WTC11 (cell line): ENCODE data around the gene PTPRN2. TPM values are rescaled to one million over a fixed set of nuclear protein-coding genes. Genes with fewer than 3 reads are reported as not detected.

ENCODE experiments used
- ATAC-seq: fragments of 200-7000 bp; cut with Tn5 transposase; 2 replicates; pipeline ENCODE4 v1.10.0; 2021; ENCODE audit warnings: mild to moderate bottlenecking, moderate library complexity
- CTCF ChIA-PET: fragments of 300-600 bp; sonication (Branson Sonifier 250); formaldehyde crosslinking; loops from one replicate; lab custom pipeline; 2021; ENCODE audit warnings: antibody characterized with exemption; lab: Charles Lee
- POLR2A ChIA-PET: fragments of 350-600 bp; sonication (Branson Sonifier 250); formaldehyde crosslinking; loops from one replicate; lab custom pipeline; 2021; ENCODE audit warnings: antibody characterized with exemption; lab: Charles Lee
- DNase-seq: peaks from one replicate; pipeline ENCODE4 v3.0.0; 2021; ENCODE audit warnings: low spot score
- H3K27ac Mint-ChIP-seq: 2 replicates; pipeline ENCODE4 v1.8.0; 2021; ENCODE audit warnings: mixed read lengths
- H3K27me3 Mint-ChIP-seq: 2 replicates; pipeline ENCODE4 v1.8.0; 2021; ENCODE audit warnings: low read depth, mild to moderate bottlenecking, moderate library complexity, mixed read lengths
- H3K36me3 Mint-ChIP-seq: 2 replicates; pipeline ENCODE4 v1.8.0; 2021; ENCODE audit warnings: mixed read lengths
- H3K4me1 Mint-ChIP-seq: 2 replicates; pipeline ENCODE4 v1.8.0; 2022; ENCODE audit warnings: mixed read lengths
- H3K4me3 Mint-ChIP-seq: 2 replicates; pipeline ENCODE4 v1.8.0; 2021; ENCODE audit warnings: mild to moderate bottlenecking, moderate library complexity, mixed read lengths
- H3K9me3 Mint-ChIP-seq: 2 replicates; pipeline ENCODE4 v1.8.0; 2021; ENCODE audit warnings: mixed read lengths
- AFF4 ChIP-seq: sonication (generic); formaldehyde crosslinking; IDR thresholded peaks from 2 replicates; pipeline ENCODE4 v1.8.1; 2023; ENCODE audit warnings: mild to moderate bottlenecking, missing genetic modification reagents, borderline replicate concordance
- AR ChIP-seq: fragments of 250-450 bp; sonication (Bioruptor Pico); IDR thresholded peaks from 2 replicates; pipeline ENCODE4 v1.9.0; 2021; ENCODE audit warnings: mild to moderate bottlenecking
- CDX4 ChIP-seq: fragments of 250-450 bp; sonication (Bioruptor Pico); IDR thresholded peaks from 2 replicates; pipeline ENCODE4 v1.9.0; 2021; ENCODE audit warnings: moderate library complexity, mild to moderate bottlenecking, inconsistent platforms, borderline replicate concordance
- E2F4 ChIP-seq: sonication (generic); formaldehyde crosslinking; IDR thresholded peaks from 2 replicates; pipeline ENCODE4 v1.8.1; 2022; ENCODE audit warnings: low read depth, mild to moderate bottlenecking, moderate library complexity, missing genetic modification reagents, borderline replicate concordance
- GABPB1 ChIP-seq: sonication (generic); formaldehyde crosslinking; IDR thresholded peaks from 2 replicates; pipeline ENCODE4 v1.8.1; 2023; ENCODE audit warnings: mild to moderate bottlenecking, missing genetic modification reagents
- GRHL2 ChIP-seq: fragments of 250-450 bp; sonication (Bioruptor Pico); IDR thresholded peaks from 2 replicates; pipeline ENCODE4 v1.8.0; 2022; ENCODE audit warnings: mild to moderate bottlenecking, moderate library complexity; ENCODE audit not compliant: insufficient replicate concordance, severe bottlenecking
- IRF2 ChIP-seq: sonication (generic); formaldehyde crosslinking; IDR thresholded peaks from 2 replicates; pipeline ENCODE4 v1.8.0; 2022; ENCODE audit warnings: low read depth, missing genetic modification reagents, borderline replicate concordance
- MLX ChIP-seq: sonication (generic); formaldehyde crosslinking; IDR thresholded peaks from 2 replicates; pipeline ENCODE4 v1.8.1; 2023; ENCODE audit warnings: mild to moderate bottlenecking, missing genetic modification reagents, moderate library complexity
- NFYB ChIP-seq: sonication (generic); formaldehyde crosslinking; conservative IDR thresholded peaks from 2 replicates; pipeline ENCODE4 v1.8.0; 2022; ENCODE audit warnings: low read depth, missing genetic modification reagents
- OVOL2 ChIP-seq: fragments of 250-450 bp; sonication (Bioruptor Pico); IDR thresholded peaks from 2 replicates; pipeline ENCODE4 v1.9.0; 2021; ENCODE audit warnings: mild to moderate bottlenecking, borderline replicate concordance
- PRDM15 ChIP-seq: sonication (generic); formaldehyde crosslinking; IDR thresholded peaks from 2 replicates; pipeline ENCODE4 v1.8.0; 2022; ENCODE audit warnings: missing genetic modification reagents
- RORB ChIP-seq: fragments of 250-450 bp; sonication (Bioruptor Pico); IDR thresholded peaks from 2 replicates; pipeline ENCODE4 v1.9.0; 2021; ENCODE audit warnings: mild to moderate bottlenecking
- SMAD3 ChIP-seq: sonication (generic); formaldehyde crosslinking; IDR thresholded peaks from 2 replicates; pipeline ENCODE4 v1.8.0; 2022; ENCODE audit warnings: missing genetic modification reagents, mild to moderate bottlenecking, borderline replicate concordance
- TCF7 ChIP-seq: sonication (generic); formaldehyde crosslinking; IDR thresholded peaks from 2 replicates; pipeline ENCODE4 v1.8.0; 2022; ENCODE audit warnings: mild to moderate bottlenecking, low read depth, missing genetic modification reagents, moderate library complexity
- USF2 ChIP-seq: sonication (generic); formaldehyde crosslinking; IDR thresholded peaks from 2 replicates; pipeline ENCODE4 v1.8.1; 2023; ENCODE audit warnings: mild to moderate bottlenecking, missing genetic modification reagents, moderate library complexity
- ZNF138 ChIP-seq: sonication (generic); formaldehyde crosslinking; conservative IDR thresholded peaks from 2 replicates; pipeline ENCODE4 v1.8.1; 2022; ENCODE audit warnings: mild to moderate bottlenecking, moderate library complexity, missing genetic modification reagents
- ZNF219 ChIP-seq: sonication (generic); formaldehyde crosslinking; IDR thresholded peaks from 2 replicates; pipeline ENCODE4 v1.8.0; 2023; ENCODE audit warnings: missing genetic modification reagents, mild to moderate bottlenecking, borderline replicate concordance
- ZNF416 ChIP-seq: fragments of 250-450 bp; sonication (Bioruptor Pico); IDR thresholded peaks from 2 replicates; pipeline ENCODE4 v1.9.0; 2021; ENCODE audit warnings: mild to moderate bottlenecking, inconsistent platforms
- total RNA-seq: library from RNA; stranded (reverse); gene quantifications from 3 replicates; pipeline ENCODE4 v1.2.3, GENCODE V29; 2021

Gene PTPRN2
- total RNA-seq, 1 experiment from 2014 or later = 4.7 TPM

GRCh38 chr7:157570531-157571200 is 1017.0 kb downstream of the PTPRN2 start:
- H3K27me3 Mint-ChIP-seq = peaks cover 58% of the 10 kb centered on the region
- H3K27ac Mint-ChIP-seq = no peak overlapping the region
- DNase-seq = no peak
- ATAC-seq = no peak
- H3K9me3 Mint-ChIP-seq = 0 out of 2 replicates have a peak, but pooled peaks cover 3% of the 10 kb centered on the region
- ChIA-PET POLR2A (no interaction called here), CTCF (no interaction called here)
- TF ChIP-seq ZNF416 (CRISPR knock-in tag) (no peak), IRF2 (CRISPR knock-in tag) (no peak), E2F4 (no peak), GABPB1 (CRISPR knock-in tag) (no peak), ZNF219 (CRISPR knock-in tag) (no peak), AR (CRISPR knock-in tag) (no peak), AFF4 (CRISPR knock-in tag) (no peak), MLX (no peak), TCF7 (CRISPR knock-in tag) (no peak)
- peaks cover 14% of the 10 kb centered on the region for H3K4me1 Mint-ChIP-seq
- no peaks in the 10 kb centered on the region for H3K36me3 Mint-ChIP-seq
- no peak overlapping the region for H3K4me3 Mint-ChIP-seq

GRCh38 chr7:157569967-157570366 is 1017.7 kb downstream of the PTPRN2 start:
- ATAC-seq (no peak), DNase-seq (no peak)
- no peak overlapping the region for H3K4me3 Mint-ChIP-seq
- CTCF ChIA-PET = no interaction called here
- H3K9me3 Mint-ChIP-seq = 0 out of 2 replicates have a peak, but pooled peaks cover 3% of the 10 kb centered on the region
- POLR2A ChIA-PET = no interaction called here
- no peak overlapping the region for H3K27ac Mint-ChIP-seq
- no peaks in the 10 kb centered on the region for H3K36me3 Mint-ChIP-seq
- peaks cover 14% of the 10 kb centered on the region for H3K4me1 Mint-ChIP-seq
- H3K27me3 Mint-ChIP-seq = peaks cover 51% of the 10 kb centered on the region
- TF ChIP-seq E2F4 (no peak), NFYB (CRISPR knock-in tag) (no peak), USF2 (CRISPR knock-in tag) (no peak), ZNF138 (CRISPR knock-in tag) (no peak), ZNF416 (CRISPR knock-in tag) (no peak), SMAD3 (CRISPR knock-in tag) (no peak), OVOL2 (CRISPR knock-in tag) (no peak), IRF2 (CRISPR knock-in tag) (no peak), RORB (CRISPR knock-in tag) (no peak), GRHL2 (no peak), PRDM15 (CRISPR knock-in tag) (no peak), CDX4 (CRISPR knock-in tag) (no peak)
